Liver (tissue), 9 donors: ENCODE data around the gene MAP3K8. TPM values are rescaled to one million over a fixed set of nuclear protein-coding genes. Genes with fewer than 3 reads are reported as not detected.

Source experiments
- DNase-seq: peaks from one replicate; pipeline ENCODE4 v3.0.0-alpha.2; 2017; ENCODE audit warnings: low spot score
- H3K27ac ChIP-seq, 2 donors: one replicate each; pipeline ENCODE4 v1.7.0; 2013; ENCODE audit warnings: inconsistent platforms in 2 of 2, low read length in 2 of 2, control low read depth in 1 of 2, low read depth in 1 of 2, mild to moderate bottlenecking in 1 of 2
- H3K27me3 ChIP-seq, 4 donors: one replicate each; pipeline versions ENCODE4 v1.6.1 to v1.7.0; 2013; ENCODE audit warnings: low read length in 3 of 4, inconsistent platforms in 1 of 4, mild to moderate bottlenecking in 1 of 4, moderate library complexity in 1 of 4; ENCODE audit not compliant: control insufficient read depth in 4 of 4, insufficient read depth in 4 of 4
- H3K36me3 ChIP-seq, 4 donors: one replicate each; pipeline versions ENCODE4 v1.6.1 to v1.7.0; 2013; ENCODE audit warnings: low read length in 3 of 4, mild to moderate bottlenecking in 3 of 4, low read depth in 1 of 4, moderate library complexity in 1 of 4; ENCODE audit not compliant: control insufficient read depth in 4 of 4, insufficient read depth in 3 of 4
- H3K4me1 ChIP-seq, 4 donors: one replicate each; pipeline versions ENCODE4 v1.6.1 to v1.7.0; 2013; ENCODE audit warnings: low read length in 3 of 4, mild to moderate bottlenecking in 3 of 4, moderate library complexity in 1 of 4; ENCODE audit not compliant: control insufficient read depth in 4 of 4, insufficient read depth in 4 of 4
- H3K4me3 ChIP-seq, 3 donors: one replicate each; pipeline versions ENCODE4 v1.6.1 to v1.7.0; 2013; ENCODE audit warnings: low read length in 3 of 3, control low read depth in 1 of 3, low read depth in 1 of 3, mild to moderate bottlenecking in 1 of 3
- H3K9ac ChIP-seq, 2 donors: one replicate each; pipeline ENCODE4 v1.7.0; 2013; ENCODE audit warnings: low read length in 2 of 2, mild to moderate bottlenecking in 2 of 2, moderate library complexity in 2 of 2, control low read depth in 1 of 2, low read depth in 1 of 2
- H3K9me3 ChIP-seq, 4 donors: one replicate each; pipeline versions ENCODE4 v1.6.1 to v1.7.0; 2013; ENCODE audit warnings: low read length in 3 of 4; ENCODE audit not compliant: control insufficient read depth in 4 of 4
- FOXA1 ChIP-seq: IDR thresholded peaks from 2 replicates; pipeline ENCODE4 v1.6.1; 2016; ENCODE audit warnings: antibody characterized with exemption
- FOXA2 ChIP-seq: IDR thresholded peaks from 2 replicates; pipeline ENCODE4 v1.6.1; 2016; ENCODE audit warnings: antibody characterized with exemption
- HNF4G ChIP-seq: IDR thresholded peaks from 2 replicates; pipeline ENCODE4 v1.6.1; 2016; ENCODE audit warnings: antibody characterized with exemption
- NR2F2 ChIP-seq: IDR thresholded peaks from 2 replicates; pipeline ENCODE4 v1.6.1; 2016; ENCODE audit warnings: antibody characterized with exemption
- RAD21 ChIP-seq, 2 donors: IDR thresholded peaks; 2 replicates each; pipeline ENCODE4 v1.6.1; 2016; ENCODE audit warnings: antibody characterized with exemption in 2 of 2, mild to moderate bottlenecking in 2 of 2
- RXRA ChIP-seq, 2 donors: IDR thresholded peaks; 2 replicates each; pipeline ENCODE4 v1.6.1; 2017 to 2018; ENCODE audit warnings: antibody characterized with exemption in 2 of 2, mild to moderate bottlenecking in 1 of 2
- SP1 ChIP-seq: IDR thresholded peaks from 2 replicates; pipeline ENCODE4 v1.6.1; 2018; ENCODE audit warnings: antibody characterized with exemption, mild to moderate bottlenecking
- TAF1 ChIP-seq: conservative IDR thresholded peaks from 2 replicates; pipeline ENCODE4 v1.6.1; 2016; ENCODE audit warnings: antibody characterized with exemption, mild to moderate bottlenecking
- YY1 ChIP-seq: IDR thresholded peaks from 2 replicates; pipeline ENCODE4 v1.6.1; 2016; ENCODE audit warnings: antibody characterized with exemption, mild to moderate bottlenecking
- WGBS: extraction: QIAGEN DNeasy Blood & Tissue Kit; methylation state at CpG from one replicate; pipeline ENCODE4 v1.1.7; 2013; 5-methylcytosine and 5-hydroxymethylcytosine counted together
- polyA plus RNA-seq, 2 donors: library from polyadenylated mRNA; stranded (reverse) in 1 of 2; unstranded in 1 of 2; fragments of 200-250 nt in 1 of 2; fragments of >200 nt in 1 of 2; fragmentation: Nextera tagmentation in 1 of 2; extraction: Ambion mirVana in 1 of 2; gene quantifications; one replicate each; pipeline versions ENCODE4 v1.2.1 to v1.2.3, GENCODE V29; 2013 to 2015
- total RNA-seq, 2 donors: library from RNA; depleted of rRNA; stranded (reverse); fragments of >200 nt; gene quantifications; one replicate each; pipeline ENCODE4 v1.2.3, GENCODE V29; 2014
- TF ChIP-seq, protein P1 (sequence below): IDR thresholded peaks from 2 replicates; pipeline ENCODE4 v1.6.1; 2016; ENCODE audit warnings: antibody characterized with exemption
- TF ChIP-seq, protein P2 (sequence below): IDR thresholded peaks from 2 replicates; pipeline ENCODE4 v1.6.1; 2016; ENCODE audit warnings: antibody characterized with exemption
- TF ChIP-seq, protein P3 (sequence below): IDR thresholded peaks from 2 replicates; pipeline ENCODE4 v1.6.1; 2016; ENCODE audit warnings: antibody characterized with exemption
- TF ChIP-seq, protein P4 (sequence below): IDR thresholded peaks from 2 replicates; pipeline ENCODE4 v1.6.1; 2016; ENCODE audit warnings: antibody characterized with exemption, mild to moderate bottlenecking
- donor health status: healthy.
- donor health status: healthy.
- donor health status: healthy.
- donor health status: healthy.
- donor health status: healthy.

MAP3K8 gene
- total and polyA plus RNA-seq, 4 donors = 2.1 to 11.4 (median 6.1) TPM

DNA sequence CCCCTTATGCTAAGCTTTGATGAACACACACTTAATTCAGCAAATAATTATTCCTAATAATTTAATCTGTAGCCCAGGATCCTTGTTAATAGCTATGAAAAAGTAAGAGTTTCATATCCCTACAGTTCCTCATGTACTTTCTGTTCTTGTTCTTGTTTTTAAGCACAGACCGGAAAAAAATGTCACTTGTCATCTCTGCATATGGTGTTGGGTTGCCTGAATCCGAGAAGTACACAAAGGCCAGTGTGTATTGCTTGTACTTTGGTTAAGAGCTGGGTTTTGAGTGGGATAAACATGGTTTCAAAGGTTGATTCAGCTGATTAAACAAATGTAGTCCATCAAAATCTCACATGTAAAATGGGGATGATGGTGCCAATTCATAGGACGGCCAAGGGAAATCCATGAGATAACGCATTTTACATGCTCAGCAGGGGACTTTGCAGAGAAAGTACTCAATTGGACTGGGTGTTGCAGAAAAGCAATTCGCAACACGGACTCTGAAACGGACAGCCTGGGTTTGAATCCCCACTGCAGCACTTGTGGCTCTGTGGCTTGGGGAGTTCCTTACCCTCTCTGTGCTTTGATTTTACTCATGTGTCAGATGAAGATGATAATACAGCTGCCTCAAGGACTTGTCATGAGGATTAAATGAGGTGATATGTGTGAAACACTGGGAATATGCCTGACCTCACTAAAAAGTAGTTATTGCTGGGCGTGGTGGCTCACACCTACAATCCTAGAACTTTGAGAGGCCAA is 71.7 kb downstream of the MAP3K8 start:
- WGBS = 70% methylated on average over 8 of the region's 8 CpGs
- Histone ChIP-seq H3K36me3 (no peaks in the 10 kb centered on the region), H3K27me3 (peaks cover 0 to 3% (median 0%) of the 10 kb centered on the region in 4 donors), H3K4me1 (no peaks in the 10 kb centered on the region), H3K27ac (peak overlapping the region in 1 of 2 donors; percentile 12), H3K9me3 (no peaks in the 10 kb centered on the region), H3K4me3 (no peak overlapping the region), H3K9ac (no peak overlapping the region)
- DNase-seq = no peak
- TF ChIP-seq, protein P1, sequence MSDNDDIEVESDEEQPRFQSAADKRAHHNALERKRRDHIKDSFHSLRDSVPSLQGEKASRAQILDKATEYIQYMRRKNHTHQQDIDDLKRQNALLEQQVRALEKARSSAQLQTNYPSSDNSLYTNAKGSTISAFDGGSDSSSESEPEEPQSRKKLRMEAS = no peak
- TF ChIP-seq, protein P2, sequence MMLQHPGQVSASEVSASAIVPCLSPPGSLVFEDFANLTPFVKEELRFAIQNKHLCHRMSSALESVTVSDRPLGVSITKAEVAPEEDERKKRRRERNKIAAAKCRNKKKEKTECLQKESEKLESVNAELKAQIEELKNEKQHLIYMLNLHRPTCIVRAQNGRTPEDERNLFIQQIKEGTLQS = no peak
- TF ChIP-seq SP1 = no peak
- no peak for TF ChIP-seq RXRA (IDR thresholded peaks at IDR 0.05)
- TF ChIP-seq, protein P3, sequence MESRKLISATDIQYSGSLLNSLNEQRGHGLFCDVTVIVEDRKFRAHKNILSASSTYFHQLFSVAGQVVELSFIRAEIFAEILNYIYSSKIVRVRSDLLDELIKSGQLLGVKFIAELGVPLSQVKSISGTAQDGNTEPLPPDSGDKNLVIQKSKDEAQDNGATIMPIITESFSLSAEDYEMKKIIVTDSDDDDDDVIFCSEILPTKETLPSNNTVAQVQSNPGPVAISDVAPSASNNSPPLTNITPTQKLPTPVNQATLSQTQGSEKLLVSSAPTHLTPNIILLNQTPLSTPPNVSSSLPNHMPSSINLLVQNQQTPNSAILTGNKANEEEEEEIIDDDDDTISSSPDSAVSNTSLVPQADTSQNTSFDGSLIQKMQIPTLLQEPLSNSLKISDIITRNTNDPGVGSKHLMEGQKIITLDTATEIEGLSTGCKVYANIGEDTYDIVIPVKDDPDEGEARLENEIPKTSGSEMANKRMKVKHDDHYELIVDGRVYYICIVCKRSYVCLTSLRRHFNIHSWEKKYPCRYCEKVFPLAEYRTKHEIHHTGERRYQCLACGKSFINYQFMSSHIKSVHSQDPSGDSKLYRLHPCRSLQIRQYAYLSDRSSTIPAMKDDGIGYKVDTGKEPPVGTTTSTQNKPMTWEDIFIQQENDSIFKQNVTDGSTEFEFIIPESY = no peak
- no peak for TF ChIP-seq NR2F2
- TF ChIP-seq FOXA1 = no peak
- TF ChIP-seq HNF4G = no peak

DNA sequence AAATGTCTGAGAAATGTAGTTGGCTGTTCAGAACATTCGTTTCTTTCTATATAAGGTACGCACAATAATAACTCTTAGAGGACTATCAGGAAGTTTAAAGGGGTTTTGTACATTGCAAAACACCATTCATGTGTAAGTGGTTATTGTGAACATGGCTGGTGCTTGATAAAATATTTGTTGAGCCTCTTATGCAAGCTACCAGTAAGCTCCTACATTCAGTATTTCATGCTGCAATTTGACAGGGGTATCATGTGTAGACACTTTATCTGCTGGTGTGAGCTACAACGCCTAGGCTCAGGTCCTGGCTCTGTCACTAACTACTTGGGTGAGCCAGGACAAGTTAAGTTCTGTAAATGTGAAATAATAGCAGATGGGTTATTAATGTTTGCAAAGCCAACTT is 75.5 kb downstream of the MAP3K8 start:
- Histone ChIP-seq H3K36me3 (no peaks in the 10 kb centered on the region), H3K27me3 (no peaks in the 10 kb centered on the region), H3K9ac (no peak overlapping the region), H3K4me3 (no peak overlapping the region), H3K27ac (no peak overlapping the region), H3K9me3 (no peaks in the 10 kb centered on the region), H3K4me1 (no peaks in the 10 kb centered on the region)
- TF ChIP-seq, protein P3 = no peak
- TF ChIP-seq, protein P1 = no peak
- TF ChIP-seq, protein P4, sequence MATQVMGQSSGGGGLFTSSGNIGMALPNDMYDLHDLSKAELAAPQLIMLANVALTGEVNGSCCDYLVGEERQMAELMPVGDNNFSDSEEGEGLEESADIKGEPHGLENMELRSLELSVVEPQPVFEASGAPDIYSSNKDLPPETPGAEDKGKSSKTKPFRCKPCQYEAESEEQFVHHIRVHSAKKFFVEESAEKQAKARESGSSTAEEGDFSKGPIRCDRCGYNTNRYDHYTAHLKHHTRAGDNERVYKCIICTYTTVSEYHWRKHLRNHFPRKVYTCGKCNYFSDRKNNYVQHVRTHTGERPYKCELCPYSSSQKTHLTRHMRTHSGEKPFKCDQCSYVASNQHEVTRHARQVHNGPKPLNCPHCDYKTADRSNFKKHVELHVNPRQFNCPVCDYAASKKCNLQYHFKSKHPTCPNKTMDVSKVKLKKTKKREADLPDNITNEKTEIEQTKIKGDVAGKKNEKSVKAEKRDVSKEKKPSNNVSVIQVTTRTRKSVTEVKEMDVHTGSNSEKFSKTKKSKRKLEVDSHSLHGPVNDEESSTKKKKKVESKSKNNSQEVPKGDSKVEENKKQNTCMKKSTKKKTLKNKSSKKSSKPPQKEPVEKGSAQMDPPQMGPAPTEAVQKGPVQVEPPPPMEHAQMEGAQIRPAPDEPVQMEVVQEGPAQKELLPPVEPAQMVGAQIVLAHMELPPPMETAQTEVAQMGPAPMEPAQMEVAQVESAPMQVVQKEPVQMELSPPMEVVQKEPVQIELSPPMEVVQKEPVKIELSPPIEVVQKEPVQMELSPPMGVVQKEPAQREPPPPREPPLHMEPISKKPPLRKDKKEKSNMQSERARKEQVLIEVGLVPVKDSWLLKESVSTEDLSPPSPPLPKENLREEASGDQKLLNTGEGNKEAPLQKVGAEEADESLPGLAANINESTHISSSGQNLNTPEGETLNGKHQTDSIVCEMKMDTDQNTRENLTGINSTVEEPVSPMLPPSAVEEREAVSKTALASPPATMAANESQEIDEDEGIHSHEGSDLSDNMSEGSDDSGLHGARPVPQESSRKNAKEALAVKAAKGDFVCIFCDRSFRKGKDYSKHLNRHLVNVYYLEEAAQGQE = no peak
- TF ChIP-seq YY1 = no peak
- TF ChIP-seq, protein P2 = no peak
- TF ChIP-seq FOXA2 = no peak
- no peak for TF ChIP-seq NR2F2
- TF ChIP-seq RAD21 (IDR thresholded peaks at IDR 0.05) = no peak
- TF ChIP-seq TAF1 = no peak
- TF ChIP-seq RXRA (IDR thresholded peaks at IDR 0.05) = no peak
- DNase-seq = no peak
- WGBS = 84% methylated on average over 3 of the region's 3 CpGs
